GM12864 (cell line): ENCODE results near the gene OSBPL1A.

Source experiments
- DNase-seq: peaks from one replicate; pipeline ENCODE4 v3.0.0-alpha.2; 2011; ENCODE audit warnings: low read depth
- H3K4me3 ChIP-seq: 2 replicates; pipeline ENCODE4 v1.5.1; 2011; ENCODE audit warnings: mild to moderate bottlenecking, low read depth, low read length, control low read depth
- CTCF ChIP-seq: IDR thresholded peaks from 2 replicates; pipeline ENCODE4 v1.5.1; 2011; ENCODE audit warnings: low read depth, mild to moderate bottlenecking, moderate library complexity, low read length, control low read depth, inconsistent platforms; ENCODE audit errors: missing control alignments

The OSBPL1A gene

GRCh38 chr18:24142376-24142775 is 255.2 kb downstream of the OSBPL1A start:
- H3K4me3 ChIP-seq, result no peak overlapping the region
- DNase-seq, result no peak
- no peak for TF ChIP-seq CTCF

GRCh38 chr18:24140697-24141096 is 256.9 kb downstream of the OSBPL1A start:
- no peak overlapping the region for H3K4me3 ChIP-seq
- DNase-seq, result no peak
- TF ChIP-seq CTCF, result no peak

DNA sequence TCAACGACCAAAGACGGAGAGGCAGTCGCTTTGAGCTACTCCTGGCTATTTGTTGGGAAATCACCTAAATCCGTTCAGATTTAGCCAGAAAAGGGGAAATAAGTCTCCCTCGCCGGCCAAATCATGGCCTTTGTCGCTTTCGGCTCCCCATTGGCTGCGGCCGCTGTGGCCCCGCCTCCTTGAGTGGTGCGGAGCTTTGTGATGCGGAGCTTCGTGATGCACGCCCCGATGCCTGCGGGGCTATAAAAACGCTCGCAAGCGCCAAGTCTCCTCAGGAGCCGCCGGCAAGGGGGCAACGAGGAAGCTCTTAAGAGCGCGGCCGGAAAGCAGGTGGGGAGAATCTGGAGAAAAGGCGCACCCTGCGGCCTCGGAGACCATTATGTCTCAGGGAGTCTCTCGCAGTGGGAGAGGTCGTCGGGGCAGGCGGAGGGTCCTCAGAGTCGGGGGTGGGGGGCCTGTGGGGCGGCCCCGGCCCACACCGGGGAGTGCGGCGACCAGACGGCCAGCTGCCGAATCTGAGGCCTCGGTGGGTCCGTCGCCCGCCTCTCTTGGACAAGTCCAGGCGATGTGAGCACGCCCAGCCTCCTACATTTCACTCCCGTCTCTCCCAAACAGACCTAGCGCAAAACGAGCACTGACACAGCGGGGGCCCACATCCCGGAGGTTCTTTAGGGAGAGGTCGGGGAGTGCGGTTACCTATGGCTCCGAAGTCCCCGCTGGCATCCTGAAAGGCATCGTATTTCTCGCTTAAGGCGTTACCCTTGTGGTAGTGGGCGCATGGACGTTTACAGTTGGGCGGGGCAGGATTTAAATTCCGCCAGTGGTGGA is 258.6 kb downstream of the OSBPL1A start, which contains the start of gene CABYR:
Gene CABYR (plus strand): TSS at position 274 of the 828 bp plus-strand sequence. CDS start 4,053 bp downstream, outside the sequence.
- DNase-seq, result no peak
- peak within 1 kb of the TSS; percentile 41 for H3K4me3 ChIP-seq
- TF ChIP-seq CTCF, result no peak

- peak overlapping the region; percentile 41 for H3K4me3 ChIP-seq
- DNase-seq, result no peak
Observed at GRCh38 chr18:24138409-24138788, 259.2 kb downstream of the OSBPL1A start.

DNA sequence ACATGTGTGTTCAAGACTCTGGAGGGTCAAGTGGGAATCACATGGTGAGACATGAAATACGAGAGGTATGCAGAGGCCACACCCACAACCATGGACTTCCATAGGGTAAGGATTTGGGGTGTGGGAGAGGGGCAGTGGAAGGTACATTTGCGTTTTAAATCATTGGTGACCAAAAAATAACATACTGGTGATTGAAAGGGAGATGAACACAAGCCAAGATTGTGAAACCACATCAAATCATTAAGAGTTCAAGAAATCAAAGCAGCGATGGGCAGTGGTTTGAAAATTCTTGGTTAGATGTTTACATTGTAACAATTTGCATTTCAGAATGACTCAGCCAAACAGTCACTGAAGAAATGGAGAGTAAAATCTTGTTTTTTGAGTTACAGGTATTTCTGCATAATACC is 260.7 kb downstream of the OSBPL1A start:
- TF ChIP-seq CTCF, result no peak
- DNase-seq, result no peak
- H3K4me3 ChIP-seq, result no peak overlapping the region

More at GRCh38 chr18:24138409-24138788, 259.2 kb downstream of the OSBPL1A start:
- no peak for TF ChIP-seq CTCF

DNA sequence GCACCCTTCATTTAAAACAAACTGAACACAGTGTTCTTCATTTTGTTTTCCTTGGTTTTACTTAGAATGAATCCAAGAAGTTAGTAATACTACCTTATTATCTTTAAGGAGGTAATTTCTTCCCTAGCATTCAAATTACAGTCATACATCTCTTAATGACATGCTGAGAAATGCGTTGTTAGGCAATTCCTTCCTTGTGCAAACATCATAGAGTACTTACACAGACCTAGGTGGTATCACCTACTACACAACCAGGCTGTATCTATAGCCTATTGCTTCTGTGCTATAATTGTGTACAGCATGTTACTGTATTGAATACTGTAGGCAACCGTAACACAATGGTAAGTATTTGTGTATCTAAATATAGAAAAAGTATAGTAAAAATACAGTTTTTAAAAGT is 267.1 kb downstream of the OSBPL1A start:
- TF ChIP-seq CTCF, result no peak
- no peak for DNase-seq
- H3K4me3 ChIP-seq, result no peak overlapping the region

- H3K4me3 ChIP-seq, result no peak overlapping the region
- DNase-seq, result no peak
- TF ChIP-seq CTCF, result no peak
Observed at GRCh38 chr18:24128700-24129099, 268.9 kb downstream of the OSBPL1A start.
